ENCODE results near the gene FAM98C.

- TF ChIP-seq EP300 (IDR thresholded peaks at IDR 0.05) = no peak
- TF ChIP-seq POLR2AphosphoS5 (IDR thresholded peaks at IDR 0.05) = no peak
Measured at GRCh38 chr19:38389957-38390924, 12.7 kb upstream of the FAM98C start.

Measured in gastroesophageal sphincter (tissue), 2 donors.